Medulla oblongata (tissue), 1 donor: ENCODE results near the gene HSF2BP.
"Not testable (repeated sequence)": the region's sequence is repeated elsewhere in the genome, so short reads cannot be mapped to it uniquely, and the experiment has no call there.

Source experiments
- DNase-seq: peaks from one replicate; pipeline ENCODE4 v3.0.0-alpha.2; 2015; ENCODE audit errors: extremely low spot score

Gene HSF2BP

DNA sequence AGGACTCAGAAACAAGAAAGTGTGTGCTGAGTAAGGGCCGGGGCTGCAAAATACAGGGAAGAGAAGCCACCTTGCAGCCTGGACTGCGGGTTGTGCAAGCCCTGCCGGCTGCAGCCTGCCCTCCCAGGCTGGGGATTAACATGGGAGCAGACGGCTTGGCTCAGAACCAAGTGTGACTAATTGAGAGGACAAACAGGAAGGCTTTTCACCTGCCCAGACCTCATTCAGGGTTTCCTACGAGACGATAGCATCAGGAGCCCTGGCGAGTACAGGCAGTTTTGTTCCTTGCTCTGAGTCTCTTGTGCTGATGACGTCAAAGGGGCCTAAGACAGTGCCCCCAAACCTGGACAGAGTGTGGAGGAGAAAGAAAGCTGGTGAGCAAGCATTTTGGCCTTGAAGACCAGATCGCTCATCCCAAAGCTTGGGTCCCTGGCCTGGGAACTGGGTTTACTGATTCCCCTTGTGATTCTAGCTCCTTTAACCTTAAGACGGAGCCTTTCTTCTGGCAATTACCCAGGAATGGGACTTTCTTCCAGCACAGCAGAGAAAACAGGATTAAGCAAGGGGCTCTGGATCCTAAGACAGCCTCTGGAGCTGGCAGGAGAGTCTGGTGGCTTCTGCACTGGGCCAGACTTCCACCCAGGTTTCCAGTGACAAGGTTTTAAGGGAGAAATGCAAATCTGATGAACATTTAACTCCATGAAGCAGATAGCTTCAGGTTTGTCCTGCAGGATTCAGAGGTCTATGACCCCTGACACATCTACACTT lies 142.2 kb downstream of the HSF2BP start:
- not testable (repeated sequence) for DNase-seq

DNA sequence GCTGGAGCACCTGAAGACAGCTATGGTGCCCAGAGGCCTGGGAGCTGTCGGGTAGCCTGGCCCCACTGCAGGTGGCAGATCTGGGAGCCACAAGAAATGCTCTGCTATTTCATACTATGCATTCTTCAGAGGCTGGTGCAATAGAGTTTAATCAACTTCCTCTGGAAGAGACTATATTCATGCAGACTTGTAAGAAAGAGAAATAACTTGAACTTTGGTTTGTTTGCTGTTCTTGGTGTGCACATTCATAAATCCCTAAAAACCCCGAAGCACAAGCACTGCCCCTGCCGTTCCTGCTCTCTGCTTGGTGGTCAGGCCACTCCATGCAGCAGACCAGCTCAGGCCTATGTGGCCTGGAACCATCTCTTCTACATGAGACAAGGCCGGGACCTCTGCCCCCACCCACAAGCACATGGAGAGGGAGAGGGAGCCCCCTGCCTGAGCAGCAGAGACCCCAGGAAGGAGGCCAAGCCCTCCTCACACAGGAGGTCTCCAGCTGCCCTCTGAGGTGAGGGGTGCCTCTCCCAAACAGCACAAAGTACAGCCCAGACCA lies 142.9 kb downstream of the HSF2BP start:
- DNase-seq: not testable (repeated sequence)

DNA sequence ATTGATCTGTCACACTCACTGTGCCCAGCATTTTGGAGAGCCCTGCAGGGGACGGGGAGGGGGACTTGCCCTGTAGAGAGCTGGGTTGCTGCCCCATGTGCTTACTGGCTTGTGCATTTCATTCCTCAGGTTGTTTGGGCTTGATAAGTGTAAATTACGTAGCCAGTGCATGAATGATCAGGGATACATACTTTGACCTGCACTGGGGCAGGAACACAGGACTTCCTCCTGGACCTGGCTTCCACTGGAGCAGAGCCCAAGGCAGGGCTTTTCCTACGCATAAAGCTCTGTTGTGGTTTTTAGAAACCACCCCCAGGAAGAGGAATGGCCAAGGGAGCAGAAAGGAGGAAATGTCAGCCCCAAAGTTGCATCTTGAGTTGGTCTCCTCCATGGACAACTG lies 144.5 kb downstream of the HSF2BP start:
- not testable (repeated sequence) for DNase-seq

DNA sequence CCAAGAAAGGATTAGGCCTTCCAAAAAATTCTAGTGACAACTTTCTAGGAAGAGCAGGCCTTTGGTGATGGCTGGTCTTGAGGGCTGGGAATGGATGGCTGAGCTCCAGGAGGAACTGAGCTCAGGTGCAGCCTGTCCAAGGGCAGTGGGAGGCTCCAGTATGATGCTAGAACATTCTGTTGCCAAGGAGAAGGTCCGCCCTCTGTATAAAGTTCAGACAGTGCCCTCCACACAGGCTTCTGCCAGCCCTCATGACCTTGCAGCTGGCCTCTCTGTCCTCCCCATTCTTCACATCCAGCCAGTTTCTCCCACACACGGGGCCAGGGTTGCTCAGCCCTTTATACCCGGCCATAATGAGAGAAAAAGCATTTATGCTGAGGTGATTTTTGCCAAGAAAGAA lies 146.3 kb downstream of the HSF2BP start:
- DNase-seq: not testable (repeated sequence)

DNA sequence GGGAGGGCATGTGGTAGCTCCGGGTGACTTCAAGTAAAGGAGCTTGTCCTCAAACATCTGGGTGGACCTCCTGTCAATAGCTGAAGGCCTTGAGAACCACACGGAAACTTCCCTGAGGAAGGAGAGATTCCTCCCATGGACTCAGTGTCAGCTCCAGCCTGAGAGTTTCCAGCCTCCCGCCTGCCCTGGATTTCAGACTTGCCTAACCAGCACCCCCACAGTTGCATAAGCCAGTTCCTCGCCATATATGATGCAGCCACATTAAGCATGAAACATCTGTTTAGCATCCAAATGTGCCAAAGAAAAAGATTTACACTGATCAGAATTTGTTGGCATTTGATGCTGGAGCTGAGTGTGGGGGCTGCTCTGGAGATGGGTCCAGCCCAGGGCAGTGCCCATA lies 148.1 kb downstream of the HSF2BP start:
- not testable (repeated sequence) for DNase-seq

DNA sequence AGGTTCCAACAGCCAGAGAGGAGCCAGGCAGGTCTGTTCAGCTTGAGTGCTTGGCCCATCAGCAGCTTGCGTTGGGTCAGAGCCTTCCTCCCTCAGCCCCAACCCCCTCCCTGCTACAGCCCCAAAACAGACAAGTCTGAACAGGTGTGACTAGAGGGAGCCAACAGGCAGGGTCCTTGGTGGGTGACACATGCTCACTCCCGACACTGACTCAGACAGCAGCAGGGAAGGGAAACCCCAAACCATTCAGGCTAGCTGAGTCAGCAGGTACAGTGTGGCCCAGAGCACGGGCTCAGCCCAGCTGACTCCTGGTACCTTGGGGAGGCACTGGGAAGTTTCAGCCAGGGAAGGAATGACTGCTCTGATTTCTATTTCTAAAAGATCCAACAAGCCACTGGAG lies 148.6 kb downstream of the HSF2BP start:
- not testable (repeated sequence) for DNase-seq

DNA sequence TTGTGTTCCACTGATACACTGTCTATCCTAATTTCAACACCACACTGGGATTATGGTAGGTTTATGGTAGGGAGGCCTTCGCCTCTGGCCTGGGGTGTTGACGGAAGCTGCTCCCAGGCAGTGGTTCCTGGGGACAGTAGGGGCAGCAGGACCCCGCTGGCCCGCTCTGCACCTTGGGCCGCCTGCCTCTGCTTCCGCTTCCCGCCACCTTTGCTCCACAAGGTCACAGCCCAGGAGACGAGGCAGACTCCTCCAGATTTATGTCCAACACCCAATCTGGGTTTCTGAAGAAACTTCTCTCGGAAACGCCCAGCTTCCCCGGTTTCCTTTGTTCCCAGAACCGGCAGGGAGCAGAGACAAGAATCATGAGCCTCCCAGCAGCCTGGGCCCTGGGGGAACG lies 155.4 kb downstream of the HSF2BP start:
- DNase-seq: not testable (repeated sequence)

DNA sequence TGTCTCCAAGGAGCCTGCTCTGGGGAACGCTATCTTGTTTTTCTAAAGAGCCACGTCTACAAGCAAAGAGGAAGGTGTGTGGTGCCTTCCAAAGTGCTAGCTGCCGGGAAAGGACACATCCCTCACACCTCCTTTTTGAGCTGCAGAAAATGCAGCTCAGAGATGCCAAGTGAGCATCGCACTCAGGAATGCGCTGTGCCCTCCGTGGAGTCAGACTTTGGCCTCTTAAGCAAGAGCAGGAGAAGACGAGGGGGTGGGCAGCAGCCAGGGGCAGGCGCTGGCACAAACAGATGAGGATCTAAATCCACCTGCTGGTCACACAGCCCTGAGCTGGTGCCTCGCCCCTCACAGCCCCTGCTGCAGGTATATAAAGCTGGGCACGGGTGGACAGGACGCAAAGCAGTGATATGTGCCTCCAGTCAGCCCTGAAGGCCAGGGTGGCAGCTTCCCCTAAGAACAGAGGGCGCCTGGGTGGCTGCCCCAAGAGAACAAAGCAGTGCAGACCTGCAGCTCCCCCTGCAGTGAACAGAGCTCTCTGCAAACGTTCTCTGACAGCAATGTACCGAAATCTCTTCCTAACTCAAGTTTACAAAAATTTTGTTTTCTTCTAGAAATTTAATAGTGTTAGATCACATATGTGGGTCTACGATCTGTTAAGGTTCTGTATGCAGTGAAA lies 156.1 kb downstream of the HSF2BP start:
- not testable (repeated sequence) for DNase-seq

DNA sequence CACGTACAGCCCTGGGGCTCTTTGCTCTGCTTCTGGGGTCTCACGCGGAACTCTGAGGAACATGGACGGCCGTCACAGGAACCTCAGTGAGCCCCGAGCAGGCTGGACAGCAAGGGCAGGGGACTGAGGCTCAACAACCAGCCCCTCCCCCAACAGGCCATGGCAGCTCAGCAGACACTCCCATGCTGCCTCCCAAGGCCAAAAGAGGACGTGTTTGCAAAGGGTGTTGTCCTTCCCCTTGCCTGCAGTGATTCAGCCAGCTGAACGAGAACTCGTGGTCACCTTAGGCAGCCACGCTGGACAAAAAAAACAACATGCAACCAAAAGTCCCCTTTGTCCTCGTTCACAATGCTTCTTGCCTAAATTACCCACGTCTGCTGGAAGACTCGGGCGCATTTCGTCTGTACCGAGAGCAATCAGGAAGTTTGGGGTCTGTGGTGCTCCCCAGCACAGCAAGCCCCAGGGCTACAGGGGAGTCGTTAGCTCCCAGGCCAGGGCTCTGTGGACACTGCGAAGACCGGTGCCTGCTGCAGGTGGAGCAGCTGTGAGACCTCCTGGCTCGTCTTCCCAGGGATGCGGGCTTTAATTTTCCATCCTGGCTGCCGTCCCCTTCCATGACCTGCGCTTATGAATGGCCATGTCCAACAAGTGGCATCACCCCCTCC lies 156.7 kb downstream of the HSF2BP start:
- DNase-seq: not testable (repeated sequence)

DNA sequence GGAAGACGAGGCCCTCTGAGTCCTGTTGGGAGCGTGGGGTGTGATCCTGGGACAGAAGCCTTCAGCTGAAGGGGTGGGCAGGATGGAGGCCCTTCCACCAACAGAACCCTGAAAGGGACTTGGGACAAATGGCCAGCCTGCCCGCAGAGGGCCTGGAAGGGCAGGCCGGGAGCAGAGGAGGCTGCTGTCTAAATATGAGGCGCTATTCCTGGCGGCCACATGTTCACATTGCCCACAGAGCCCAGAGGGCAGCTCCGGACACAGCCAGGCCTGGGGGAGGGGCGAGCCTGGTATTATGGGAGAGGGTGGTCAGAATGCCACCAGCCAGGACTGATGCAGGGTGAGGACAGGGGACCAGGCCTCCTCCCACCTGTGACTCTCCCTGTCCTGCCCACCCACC lies 160.4 kb downstream of the HSF2BP start:
- not testable (repeated sequence) for DNase-seq

DNA sequence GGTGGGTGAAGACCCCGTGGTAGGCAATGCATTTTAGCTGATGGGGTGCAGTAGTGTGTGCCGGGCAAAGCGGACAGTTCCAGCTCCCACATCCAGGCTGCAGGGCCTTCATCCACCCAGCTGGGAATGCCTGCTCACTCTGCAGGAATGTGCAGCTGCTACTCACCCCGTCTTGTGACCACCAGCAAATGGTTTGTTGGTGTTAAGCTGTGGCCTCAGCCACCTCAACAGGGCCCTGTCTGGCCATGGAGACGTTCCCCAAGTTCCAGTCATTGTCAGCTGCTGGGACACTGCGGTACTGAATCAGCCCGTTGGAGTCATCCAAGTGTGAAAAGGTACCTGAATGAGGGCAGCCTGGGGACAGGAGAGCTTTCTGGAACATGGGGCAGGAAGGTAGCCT lies 161.2 kb downstream of the HSF2BP start:
- not testable (repeated sequence) for DNase-seq

DNA sequence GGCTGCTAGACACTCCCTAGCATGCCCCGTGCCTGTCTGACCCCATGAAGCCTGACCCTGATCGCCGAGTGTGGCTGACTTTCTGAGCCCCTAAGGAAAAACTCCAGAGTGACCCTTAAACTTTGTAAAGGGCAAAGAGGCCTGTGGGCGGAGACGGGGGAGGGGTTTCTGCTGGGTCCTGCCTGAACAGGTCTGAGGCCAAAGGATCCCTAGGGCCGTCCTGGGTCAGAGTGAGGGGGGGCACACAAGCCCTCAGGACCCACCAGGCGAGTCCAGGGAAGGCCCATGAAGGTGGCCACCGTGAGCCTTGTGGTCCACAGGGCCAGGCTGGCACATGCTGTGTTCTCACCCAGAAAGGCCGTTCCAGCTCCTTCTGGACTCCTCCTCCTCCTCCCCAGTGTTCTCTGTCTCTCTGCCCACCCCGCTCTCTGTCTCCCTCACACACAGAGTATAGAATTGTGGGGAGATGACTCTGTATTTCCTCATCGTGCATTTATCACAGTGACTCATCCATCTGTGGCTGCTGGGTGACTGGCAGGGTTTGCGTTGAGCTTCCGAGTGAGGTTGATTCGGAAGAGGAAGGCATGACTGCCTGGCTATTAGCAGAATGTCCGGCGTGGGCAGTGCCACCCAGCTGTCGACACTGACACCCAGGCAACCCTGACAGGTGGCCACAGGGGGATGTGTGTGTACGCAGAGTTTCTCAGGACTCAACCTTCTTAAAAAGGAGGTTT lies 164.8 kb downstream of the HSF2BP start:
- not testable (repeated sequence) for DNase-seq

DNA sequence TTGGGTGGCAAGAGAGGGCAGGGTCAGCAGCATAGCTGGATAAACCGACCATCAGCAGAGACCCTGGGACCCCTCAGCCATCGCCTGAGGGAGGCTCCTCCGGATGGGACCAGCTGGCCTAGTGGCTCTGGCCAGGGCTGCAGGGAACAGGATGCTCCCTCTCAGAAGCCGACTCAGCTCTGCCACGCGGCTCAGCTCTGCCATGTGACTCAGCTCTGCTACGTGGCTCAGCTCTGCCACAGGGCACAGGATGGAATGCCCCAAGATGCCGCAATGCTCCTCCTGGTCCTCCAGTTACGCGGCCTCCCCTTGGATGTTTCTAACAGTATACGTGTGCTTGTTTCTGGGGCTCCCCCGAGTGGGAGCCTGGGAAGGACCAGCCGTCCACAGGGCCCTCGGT lies 165.8 kb downstream of the HSF2BP start:
- not testable (repeated sequence) for DNase-seq

DNA sequence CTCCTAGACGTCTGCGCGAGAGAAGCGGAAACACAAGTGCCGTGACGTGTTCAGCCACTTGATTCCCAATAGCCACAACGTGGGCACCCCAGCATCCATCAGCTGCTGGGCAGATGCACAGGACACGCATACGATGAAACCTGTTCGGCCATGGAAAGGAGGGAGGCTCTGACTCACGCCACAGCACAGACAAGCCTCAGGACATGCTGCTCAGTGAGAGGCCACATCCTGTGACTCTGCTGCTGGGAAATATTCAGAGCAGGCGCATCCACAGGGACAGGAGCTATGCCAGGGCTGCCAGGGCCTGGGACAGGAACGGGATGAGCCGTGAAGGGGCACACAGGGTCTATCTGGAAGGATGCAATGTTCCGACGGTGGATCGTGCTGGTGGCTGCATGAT lies 171.1 kb downstream of the HSF2BP start:
- not testable (repeated sequence) for DNase-seq

DNA sequence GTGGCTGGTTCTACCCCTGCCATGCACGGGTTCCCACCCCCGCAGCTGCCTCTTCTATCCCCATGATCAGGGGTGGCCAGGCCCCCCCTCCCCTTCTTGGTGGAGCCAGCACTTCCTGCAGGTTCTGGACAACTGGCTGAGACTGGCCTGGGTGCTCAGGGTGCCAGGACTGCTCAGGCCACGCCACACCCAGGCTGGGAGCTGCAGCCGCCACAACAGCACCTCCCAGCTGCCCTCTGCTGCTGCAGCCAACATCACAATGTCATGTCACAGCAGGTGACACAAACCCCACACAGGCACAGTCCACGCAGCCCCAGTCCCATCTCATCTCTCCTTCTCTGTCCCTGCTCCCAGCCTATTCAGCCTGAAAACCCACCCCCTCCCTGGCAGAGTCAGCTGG lies 173.2 kb downstream of the HSF2BP start:
- not testable (repeated sequence) for DNase-seq

DNA sequence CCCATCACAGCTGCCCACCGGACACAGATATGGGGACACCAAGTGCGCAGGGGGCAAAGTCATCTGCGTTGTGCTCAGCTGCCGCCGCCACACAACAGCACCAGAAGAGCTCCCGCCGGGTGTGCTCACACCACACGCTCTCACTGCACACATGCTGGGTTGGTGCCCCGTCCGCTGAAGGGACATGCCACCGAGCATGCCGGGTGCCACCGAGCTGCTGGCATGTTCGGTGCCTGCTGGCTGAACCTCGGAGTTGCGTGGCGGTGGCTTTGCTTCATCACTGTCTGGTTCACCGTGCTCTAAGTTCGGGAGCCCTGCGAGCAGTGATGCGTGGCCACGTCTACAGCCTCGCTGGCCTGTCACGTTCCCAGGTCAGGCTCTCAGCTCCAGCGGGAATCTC lies 174.3 kb downstream of the HSF2BP start:
- DNase-seq: not testable (repeated sequence)

DNA sequence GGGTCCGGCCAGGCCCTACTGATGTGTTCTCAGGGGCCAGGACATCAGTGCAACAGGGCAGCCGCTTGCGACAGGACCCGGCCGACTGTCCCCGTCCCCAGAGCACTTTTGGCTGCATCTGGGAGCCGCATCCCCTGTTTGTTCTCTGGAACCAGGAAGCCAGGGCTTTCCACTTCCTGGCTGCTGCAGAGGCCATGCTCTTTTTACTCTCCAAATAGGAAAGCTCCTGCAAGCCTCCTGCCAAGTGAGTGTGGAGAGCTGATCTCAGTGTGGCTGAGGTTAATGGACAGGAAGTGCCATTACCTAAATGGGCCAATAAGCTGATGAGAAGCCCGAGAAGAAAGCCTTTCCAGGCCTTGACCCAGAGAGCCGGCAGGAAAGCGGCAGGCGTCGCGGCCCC lies 180.1 kb downstream of the HSF2BP start:
- DNase-seq: not testable (repeated sequence)
